ENCODE measurements around the gene SMIM44. TPM values are rescaled to one million over a fixed set of nuclear protein-coding genes. Genes with fewer than 3 reads are reported as not detected.

Gene SMIM44
- total and polyA plus RNA-seq, 9 of the 15 experiments (the other 6 are each of a cell fraction or from before 2014, with no cell fraction given) = not detected

DNA sequence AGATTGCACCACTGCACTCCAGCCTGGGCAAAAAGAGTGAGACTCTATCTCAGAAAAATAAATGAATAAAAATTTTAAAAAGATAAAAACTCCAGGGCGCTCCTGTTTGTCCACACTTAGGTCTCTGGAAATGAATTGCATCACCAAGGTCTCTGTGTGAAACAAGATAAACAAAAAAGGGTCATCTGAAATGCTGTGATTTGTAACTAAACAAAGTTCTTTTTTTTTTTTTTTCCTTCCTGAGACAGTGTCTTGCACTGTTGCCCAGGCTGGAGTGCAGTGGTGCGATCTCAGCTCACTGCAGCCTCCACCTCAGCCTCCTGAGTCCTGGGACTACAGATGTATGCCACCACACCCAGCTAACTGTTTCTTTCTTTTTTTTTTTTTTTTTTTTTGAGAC, 34.4 kb upstream of the SMIM44 start (continued):
- TF ChIP-seq, protein P1, sequence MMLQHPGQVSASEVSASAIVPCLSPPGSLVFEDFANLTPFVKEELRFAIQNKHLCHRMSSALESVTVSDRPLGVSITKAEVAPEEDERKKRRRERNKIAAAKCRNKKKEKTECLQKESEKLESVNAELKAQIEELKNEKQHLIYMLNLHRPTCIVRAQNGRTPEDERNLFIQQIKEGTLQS (IDR thresholded peaks at IDR 0.05) = peak; percentile 73
- TF ChIP-seq, protein P1 (CRISPR knock-in tag; conservative IDR thresholded peaks at IDR 0.05) = no peak

DNA sequence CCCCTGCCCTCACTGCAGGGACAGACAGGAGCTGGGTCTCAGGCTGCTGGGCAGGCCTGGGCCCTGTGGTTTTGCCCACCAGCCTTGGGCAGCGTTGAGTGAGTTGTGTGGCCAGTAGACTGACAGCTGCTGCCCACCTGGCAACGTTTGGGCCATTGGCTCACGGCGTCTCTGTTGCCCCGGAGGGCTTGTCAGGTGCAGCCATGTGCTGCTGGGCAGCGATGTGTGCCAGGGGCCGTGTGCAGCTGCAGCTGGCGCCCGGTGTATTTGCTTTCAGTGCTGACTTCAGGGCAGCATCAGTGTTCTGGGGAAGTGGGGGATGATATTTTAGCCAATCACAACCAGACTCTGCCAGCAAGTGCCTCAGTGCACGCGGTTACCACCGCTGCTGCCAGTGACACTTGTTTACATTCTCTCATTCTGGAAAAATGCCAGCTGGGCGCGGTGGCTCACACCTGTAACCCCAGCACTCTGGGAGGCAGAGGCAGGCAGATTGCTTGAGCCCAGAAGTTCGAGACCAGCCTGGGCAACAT, 33.5 kb upstream of the SMIM44 start:
- 73% methylated on average over 15 of the region's 15 CpGs for WGBS (ENCODE audit: insufficient coverage, low coverage, missing lambda C conversion rate)
- Histone ChIP-seq H3K4me2 (ENCODE audit: insufficient read depth, low read length) (no peak overlapping the region), H2AFZ (ENCODE audit: low read depth, low read length) (no peak overlapping the region), H3K9ac (ENCODE audit: insufficient read depth in 1 of 2, low read depth in 2 of 2, low read length in 2 of 2) (peak overlapping the region in 1 of 2 experiments; percentile 74; a peak in 2 of 4 replicates), H3K27me3 (ENCODE audit: control insufficient read depth in 2 of 2, insufficient read depth in 2 of 2, low read length in 2 of 2) (no peaks in the 10 kb centered on the region), H3K79me2 (ENCODE audit: control insufficient read depth, insufficient read depth, low read length) (peaks cover 76% of the 10 kb centered on the region), H3K9me3 (replicated peaks; ENCODE audit: control insufficient read depth, insufficient read depth, low read depth, low read length) (no peaks in the 10 kb centered on the region), H3K4me1 (replicated peaks in 1 of 2; ENCODE audit: control insufficient read depth in 2 of 2, insufficient read depth in 2 of 2, low read length in 2 of 2) (peaks cover 19 to 76% of the 10 kb centered on the region in 2 experiments), H3K4me3 (no peak overlapping the region), H3K36me3 (ENCODE audit: control insufficient read depth, insufficient read depth, low read length) (peaks cover 18% of the 10 kb centered on the region; the same call in 1 of the 3 replicates), H4K20me1 (replicated peaks; ENCODE audit: control insufficient read depth, insufficient read depth, low read length) (peaks cover 40% of the 10 kb centered on the region), H3K27ac (ENCODE audit: extremely low read depth, low read depth, low read length) (no peak overlapping the region), H3K9me1 (ENCODE audit: control insufficient read depth, insufficient read depth, low read length) (peaks cover 8% of the 10 kb centered on the region)
- no peak for DNase-seq (ENCODE audit: extremely low read depth in 1 of 4, low spot score in 3 of 4)
- in situ Hi-C loops (cut with MboI) = no loop called here
- FAIRE-seq = no peak
- BruUV-seq (replicated peaks) = no TSS peak
- CTCF ChIA-PET (ENCODE audit: low intra/inter-chr PET ratio) = interaction anchor here (0.6 kb wide), 1 partner anchor 21 kb away, joined by 3 read pairs; no protein-coding TSS in a partner anchor
- POLR2A ChIA-PET = interaction anchor here (0.6 to 2.0 kb wide), 5 partner anchors 11 to 1501 kb away, joined by 3 to 9 read pairs (median 3); partner anchors contain the start of gene DOHH
- intact Hi-C loops (cut with micrococcal nuclease) = no loop called here
- no peak for ATAC-seq
- peak; percentile 60 for TF ChIP-seq NFIC (IDR thresholded peaks at IDR 0.05)
- no peak for TF ChIP-seq TGIF2 (CRISPR knock-in tag; IDR thresholded peaks at IDR 0.05)
- no peak for TF ChIP-seq THRAP3 (IDR thresholded peaks at IDR 0.05; ENCODE audit: borderline replicate concordance)
- TF ChIP-seq ETS2 (tag; IDR thresholded peaks at IDR 0.05; ENCODE audit: borderline replicate concordance, poor library complexity, severe bottlenecking) = no peak
- TF ChIP-seq POLR2G (IDR thresholded peaks at IDR 0.05; ENCODE audit: low read depth, low read length) = peak; percentile 41; the same call in 1 of the 2 replicates
- TF ChIP-seq RBFOX2 (IDR thresholded peaks at IDR 0.05; ENCODE audit: low read depth, low read length) = 0 out of 2 replicates have a peak, but pooled peaks have one; percentile 38
- TF ChIP-seq CC2D1A (IDR thresholded peaks at IDR 0.05) = no peak
- no peak for TF ChIP-seq ZNF212 (CRISPR knock-in tag; IDR thresholded peaks at IDR 0.05)
- TF ChIP-seq, protein P2, sequence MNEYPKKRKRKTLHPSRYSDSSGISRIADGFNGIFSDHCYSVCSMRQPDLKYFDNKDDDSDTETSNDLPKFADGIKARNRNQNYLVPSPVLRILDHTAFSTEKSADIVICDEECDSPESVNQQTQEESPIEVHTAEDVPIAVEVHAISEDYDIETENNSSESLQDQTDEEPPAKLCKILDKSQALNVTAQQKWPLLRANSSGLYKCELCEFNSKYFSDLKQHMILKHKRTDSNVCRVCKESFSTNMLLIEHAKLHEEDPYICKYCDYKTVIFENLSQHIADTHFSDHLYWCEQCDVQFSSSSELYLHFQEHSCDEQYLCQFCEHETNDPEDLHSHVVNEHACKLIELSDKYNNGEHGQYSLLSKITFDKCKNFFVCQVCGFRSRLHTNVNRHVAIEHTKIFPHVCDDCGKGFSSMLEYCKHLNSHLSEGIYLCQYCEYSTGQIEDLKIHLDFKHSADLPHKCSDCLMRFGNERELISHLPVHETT (CRISPR knock-in tag; conservative IDR thresholded peaks at IDR 0.05 in 1 of 2, IDR thresholded peaks at IDR 0.05 in 1 of 2) = no peak
- no peak for TF ChIP-seq TOE1 (IDR thresholded peaks at IDR 0.05; ENCODE audit: borderline replicate concordance)
- no peak for TF ChIP-seq TOE1 (CRISPR knock-in tag; IDR thresholded peaks at IDR 0.05; ENCODE audit: borderline replicate concordance, low read depth)
- no peak for TF ChIP-seq SRF (CRISPR knock-in tag; IDR thresholded peaks at IDR 0.05)
- TF ChIP-seq SP1 (CRISPR knock-in tag; IDR thresholded peaks at IDR 0.05) = no peak
- TF ChIP-seq, protein P3, sequence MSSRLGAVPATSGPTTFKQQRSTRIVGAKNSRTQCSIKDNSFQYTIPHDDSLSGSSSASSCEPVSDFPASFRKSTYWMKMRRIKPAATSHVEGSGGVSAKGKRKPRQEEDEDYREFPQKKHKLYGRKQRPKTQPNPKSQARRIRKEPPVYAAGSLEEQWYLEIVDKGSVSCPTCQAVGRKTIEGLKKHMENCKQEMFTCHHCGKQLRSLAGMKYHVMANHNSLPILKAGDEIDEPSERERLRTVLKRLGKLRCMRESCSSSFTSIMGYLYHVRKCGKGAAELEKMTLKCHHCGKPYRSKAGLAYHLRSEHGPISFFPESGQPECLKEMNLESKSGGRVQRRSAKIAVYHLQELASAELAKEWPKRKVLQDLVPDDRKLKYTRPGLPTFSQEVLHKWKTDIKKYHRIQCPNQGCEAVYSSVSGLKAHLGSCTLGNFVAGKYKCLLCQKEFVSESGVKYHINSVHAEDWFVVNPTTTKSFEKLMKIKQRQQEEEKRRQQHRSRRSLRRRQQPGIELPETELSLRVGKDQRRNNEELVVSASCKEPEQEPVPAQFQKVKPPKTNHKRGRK (tag; IDR thresholded peaks at IDR 0.05) = no peak

All from K562 (cell line).